Brain microvascular endothelial cell (primary cell): ENCODE results near the gene ANKRD49.

ENCODE experiments used
- DNase-seq: peaks from one replicate; pipeline ENCODE4 v3.0.0-alpha.2; 2020
- H3K27ac ChIP-seq: fragments of 250-450 bp; sonication (Bioruptor Pico); 2 replicates; pipeline ENCODE4 v1.5.1; 2020; ENCODE audit warnings: mild to moderate bottlenecking, moderate library complexity
- H3K27me3 ChIP-seq: fragments of 250-450 bp; sonication (Bioruptor Pico); replicated peaks from 2 replicates; pipeline ENCODE4 v1.5.1; 2020; ENCODE audit warnings: mild to moderate bottlenecking
- H3K36me3 ChIP-seq: fragments of 250-450 bp; sonication (Bioruptor Pico); replicated peaks from 2 replicates; pipeline ENCODE4 v1.5.1; 2020; ENCODE audit warnings: mild to moderate bottlenecking
- H3K4me3 ChIP-seq: 2 replicates; pipeline ENCODE4 v1.5.1; 2011; ENCODE audit warnings: low read depth, mild to moderate bottlenecking, control low read depth, low read length, moderate library complexity
- in situ Hi-C: cut with HindIII; loops from 2 replicates; pipeline ENCODE4 v1.10.0; 2017; ENCODE audit warnings: low sequenced_read_pairs, low pct_ligation_motif_present
- TF ChIP-seq, protein P1 (sequence below): IDR thresholded peaks from 2 replicates; pipeline ENCODE4 v1.5.1; 2011; ENCODE audit warnings: low read depth, mild to moderate bottlenecking, moderate library complexity, low read length, control low read depth, inconsistent platforms; ENCODE audit errors: missing control alignments

The ANKRD49 gene

DNA sequence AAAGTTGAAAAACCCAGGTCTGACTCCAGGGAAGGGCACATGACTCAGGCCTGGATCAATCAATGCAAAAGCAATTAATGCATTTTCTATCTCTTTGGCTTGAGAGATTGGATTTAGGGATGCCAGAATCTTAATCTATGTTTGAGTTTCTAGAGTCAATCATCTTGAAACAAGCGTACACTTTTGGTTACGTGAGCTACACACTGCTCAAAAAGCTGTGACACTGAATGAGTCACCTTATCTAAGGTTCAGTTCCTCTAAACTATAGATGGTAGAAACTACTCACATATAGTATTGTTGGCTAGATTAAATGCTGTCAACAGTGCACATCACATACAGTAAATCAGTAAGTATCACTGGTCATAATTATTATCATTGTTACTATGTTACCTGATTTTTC is 24.4 kb upstream of the ANKRD49 start:
- H3K4me3 ChIP-seq: no peak overlapping the region
- in situ Hi-C loops: no loop called here
- H3K27me3 ChIP-seq: no peaks in the 10 kb centered on the region
- TF ChIP-seq, protein P1, sequence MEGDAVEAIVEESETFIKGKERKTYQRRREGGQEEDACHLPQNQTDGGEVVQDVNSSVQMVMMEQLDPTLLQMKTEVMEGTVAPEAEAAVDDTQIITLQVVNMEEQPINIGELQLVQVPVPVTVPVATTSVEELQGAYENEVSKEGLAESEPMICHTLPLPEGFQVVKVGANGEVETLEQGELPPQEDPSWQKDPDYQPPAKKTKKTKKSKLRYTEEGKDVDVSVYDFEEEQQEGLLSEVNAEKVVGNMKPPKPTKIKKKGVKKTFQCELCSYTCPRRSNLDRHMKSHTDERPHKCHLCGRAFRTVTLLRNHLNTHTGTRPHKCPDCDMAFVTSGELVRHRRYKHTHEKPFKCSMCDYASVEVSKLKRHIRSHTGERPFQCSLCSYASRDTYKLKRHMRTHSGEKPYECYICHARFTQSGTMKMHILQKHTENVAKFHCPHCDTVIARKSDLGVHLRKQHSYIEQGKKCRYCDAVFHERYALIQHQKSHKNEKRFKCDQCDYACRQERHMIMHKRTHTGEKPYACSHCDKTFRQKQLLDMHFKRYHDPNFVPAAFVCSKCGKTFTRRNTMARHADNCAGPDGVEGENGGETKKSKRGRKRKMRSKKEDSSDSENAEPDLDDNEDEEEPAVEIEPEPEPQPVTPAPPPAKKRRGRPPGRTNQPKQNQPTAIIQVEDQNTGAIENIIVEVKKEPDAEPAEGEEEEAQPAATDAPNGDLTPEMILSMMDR: no peak
- no peaks in the 10 kb centered on the region for H3K36me3 ChIP-seq
- H3K27ac ChIP-seq: no peak overlapping the region
- no peak for DNase-seq

- Histone ChIP-seq H3K27ac (no peak overlapping the region), H3K27me3 (no peaks in the 10 kb centered on the region), H3K4me3 (no peak overlapping the region), H3K36me3 (no peaks in the 10 kb centered on the region)
- peak; percentile 11 for DNase-seq
- in situ Hi-C loops: no loop called here
- TF ChIP-seq, protein P1: no peak
Observed at GRCh38 chr11:94472916-94473799, 20.6 kb upstream of the ANKRD49 start.

GRCh38 chr11:94477624-94478023 is 16.2 kb upstream of the ANKRD49 start:
- TF ChIP-seq, protein P1: no peak
- Histone ChIP-seq H3K27ac (no peak overlapping the region), H3K27me3 (no peaks in the 10 kb centered on the region), H3K4me3 (no peak overlapping the region), H3K36me3 (peaks cover 5% of the 10 kb centered on the region)
- in situ Hi-C loops: no loop called here
- no peak for DNase-seq

- in situ Hi-C loops: no loop called here
- no peaks in the 10 kb centered on the region for H3K27me3 ChIP-seq
- TF ChIP-seq, protein P1: no peak
- DNase-seq: no peak
- peaks cover 11% of the 10 kb centered on the region for H3K36me3 ChIP-seq
- H3K4me3 ChIP-seq: no peak overlapping the region
- H3K27ac ChIP-seq: no peak overlapping the region
Observed at GRCh38 chr11:94481342-94481741, 12.4 kb upstream of the ANKRD49 start.

DNA sequence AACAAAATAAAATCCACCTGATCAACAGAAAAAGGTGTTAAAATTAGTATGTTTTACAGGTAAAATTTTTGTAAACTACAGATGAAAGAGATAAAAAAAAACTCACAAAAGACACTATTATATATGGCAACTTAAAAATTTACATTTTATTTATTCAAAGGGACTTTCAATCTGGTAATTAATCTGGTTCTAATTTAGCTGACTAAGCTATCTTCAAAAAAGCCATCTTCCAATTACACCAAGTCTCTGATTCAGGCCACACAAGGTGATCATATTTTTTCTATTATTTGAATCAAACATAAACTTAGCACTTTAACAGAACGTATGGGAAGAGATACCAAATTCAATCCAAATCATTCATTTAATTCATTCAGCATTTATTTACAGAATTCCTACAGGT is 7.7 kb upstream of the ANKRD49 start:
- in situ Hi-C loops: no loop called here
- TF ChIP-seq, protein P1: no peak
- H3K36me3 ChIP-seq: peaks cover 7% of the 10 kb centered on the region

More for the DNA sequence above, 7.7 kb upstream of the ANKRD49 start:
- Histone ChIP-seq H3K27me3 (no peaks in the 10 kb centered on the region), H3K4me3 (no peak overlapping the region), H3K27ac (no peak overlapping the region)
- DNase-seq: no peak
